CD4-positive, alpha-beta T cell treated with Interleukin-21 for 1 hour (primary cell): ENCODE measurements around the gene ISOC2.
"Not testable (repeated sequence)": the region's sequence is repeated elsewhere in the genome, so short reads cannot be mapped to it uniquely, and the experiment has no call there.

Experiments
- DNase-seq: peaks from one replicate; pipeline ENCODE4 v3.0.0-alpha.2; 2020

The ISOC2 gene

DNA sequence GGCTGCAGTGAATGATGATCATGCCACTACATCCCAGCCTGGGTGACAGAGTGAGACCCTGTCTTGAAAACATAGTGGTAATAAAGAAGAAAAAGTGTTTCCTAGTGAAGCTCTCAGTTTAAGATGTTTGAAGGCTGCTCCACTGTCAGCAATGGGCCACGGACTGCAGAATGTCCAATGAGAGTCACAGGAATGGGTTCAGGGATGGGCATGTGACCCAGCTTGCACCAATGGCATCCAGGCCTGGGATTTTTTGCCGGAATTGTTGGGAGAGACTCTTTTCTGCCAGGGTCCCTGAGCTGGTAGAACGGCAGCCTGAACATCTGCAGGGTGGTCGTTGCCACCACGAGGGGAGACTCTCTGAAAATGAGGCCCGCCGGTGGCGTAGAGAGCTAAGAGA is 24.6 kb downstream of the ISOC2 start:
- DNase-seq, result no peak

DNA sequence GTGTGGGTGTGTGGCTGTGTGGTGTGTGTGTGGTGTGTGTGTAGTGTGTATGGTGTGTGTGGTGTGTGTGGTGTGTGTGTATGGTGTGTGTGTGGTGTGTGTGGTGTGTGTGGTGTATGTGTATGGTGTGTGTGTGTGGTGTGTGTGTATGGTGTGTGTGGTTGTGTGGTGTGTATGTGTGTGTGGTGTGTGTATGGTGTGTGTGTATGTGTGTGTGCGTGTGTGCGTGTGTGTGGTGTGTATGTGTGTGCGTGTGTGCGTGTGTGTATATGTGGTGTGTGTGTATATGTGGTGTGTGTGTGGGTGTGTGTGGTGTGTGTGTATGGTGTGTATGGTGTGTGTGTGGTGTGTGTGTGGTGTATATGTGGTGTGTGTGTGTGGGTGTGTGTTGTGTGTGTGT is 26.4 kb downstream of the ISOC2 start:
- no peak for DNase-seq

GRCh38 chr19:55434356-55434919 is 27.0 kb downstream of the ISOC2 start:
- no peak for DNase-seq

DNA sequence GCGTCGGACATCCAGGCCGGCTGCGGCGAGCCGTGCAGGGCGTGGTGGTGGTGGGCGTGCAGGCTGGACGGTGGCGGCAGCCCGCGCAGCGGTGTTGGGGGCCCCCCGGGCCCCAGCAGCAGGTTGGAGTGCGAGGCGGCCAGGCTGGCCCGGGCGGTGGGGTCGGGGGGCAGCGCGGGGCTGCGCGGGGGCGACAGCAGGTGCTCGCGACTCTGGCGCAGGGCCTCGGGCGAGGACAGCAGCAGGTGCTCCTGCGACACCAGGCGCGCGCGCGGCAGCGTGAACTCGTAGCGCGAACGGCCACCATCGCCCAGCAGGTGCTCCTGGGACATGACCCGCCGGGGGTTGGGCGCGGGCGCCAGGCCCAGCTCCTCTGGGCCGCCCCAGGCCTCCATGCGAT is 28.1 kb downstream of the ISOC2 start:
- no peak for DNase-seq

GRCh38 chr19:55432241-55432959 is 29.0 kb downstream of the ISOC2 start:
- no peak for DNase-seq

GRCh38 chr19:55431183-55431582 is 30.3 kb downstream of the ISOC2 start:
- no peak for DNase-seq

DNA sequence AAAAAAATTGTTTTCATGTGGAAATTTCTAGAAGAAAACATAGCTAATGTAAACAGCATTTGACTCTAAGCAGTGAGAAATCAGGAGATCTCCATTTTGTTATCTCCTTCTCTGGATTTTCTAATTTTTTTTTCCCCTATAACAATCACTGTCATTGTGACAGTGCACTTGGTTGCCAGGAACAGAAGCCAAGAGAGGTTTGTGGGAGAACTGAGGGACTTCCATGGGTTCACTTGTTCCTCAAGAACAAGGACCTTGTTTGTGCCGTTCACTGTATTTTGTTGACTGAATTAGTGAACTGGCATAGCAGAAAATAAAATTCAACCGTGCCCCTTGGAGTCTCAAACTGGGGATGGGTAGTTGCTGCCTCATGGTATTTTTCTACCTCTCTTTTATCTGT is 35.4 kb downstream of the ISOC2 start:
- DNase-seq, result no peak

DNA sequence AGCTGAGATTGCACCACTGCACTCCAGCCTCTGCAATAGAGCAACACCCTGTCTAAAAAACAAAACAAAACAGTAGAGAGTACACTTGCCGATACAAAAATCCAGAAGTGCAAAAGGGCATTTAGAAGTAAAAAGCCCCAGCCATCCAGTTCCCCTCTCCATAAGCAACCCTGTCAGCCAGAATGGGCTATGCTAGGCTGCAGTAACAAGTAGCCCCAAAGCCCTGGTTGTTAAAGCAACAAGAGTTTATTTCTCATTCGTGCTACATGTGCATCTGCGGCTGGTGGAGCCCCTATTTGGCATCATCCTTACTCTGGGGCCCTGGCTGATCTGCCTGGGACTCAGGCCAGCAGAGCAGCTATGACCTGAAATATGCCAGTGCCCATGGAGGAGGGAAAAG is 36.9 kb downstream of the ISOC2 start:
- no peak for DNase-seq

GRCh38 chr19:55423225-55424005 is 38.0 kb downstream of the ISOC2 start:
- no peak for DNase-seq

GRCh38 chr19:55421281-55421680 is 40.2 kb downstream of the ISOC2 start:
- DNase-seq, result peak; percentile 57

- DNase-seq, result no peak
Measured at GRCh38 chr19:55419624-55420236, 41.7 kb downstream of the ISOC2 start.

GRCh38 chr19:55419103-55419502 is 42.3 kb downstream of the ISOC2 start:
- no peak for DNase-seq

DNA sequence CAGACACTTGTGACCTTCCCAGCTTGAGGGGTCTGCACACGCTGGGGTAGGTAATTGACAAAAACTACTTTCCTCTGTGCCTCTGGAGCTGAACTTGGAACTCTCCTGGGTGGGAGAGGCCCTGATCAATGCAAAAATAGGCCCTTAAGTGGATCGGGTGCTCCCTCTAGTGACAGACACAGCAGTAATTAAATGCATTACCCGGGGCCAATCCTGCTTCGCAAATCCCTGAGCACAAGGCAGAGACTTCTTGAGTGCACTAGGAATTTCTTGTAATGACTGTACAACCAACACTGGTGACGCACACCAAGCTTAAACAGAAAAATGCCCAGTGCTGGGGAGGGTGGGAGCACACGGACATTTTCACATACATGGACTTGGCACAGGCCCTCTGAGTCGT is 43.3 kb downstream of the ISOC2 start:
- peak; percentile 70 for DNase-seq

DNA sequence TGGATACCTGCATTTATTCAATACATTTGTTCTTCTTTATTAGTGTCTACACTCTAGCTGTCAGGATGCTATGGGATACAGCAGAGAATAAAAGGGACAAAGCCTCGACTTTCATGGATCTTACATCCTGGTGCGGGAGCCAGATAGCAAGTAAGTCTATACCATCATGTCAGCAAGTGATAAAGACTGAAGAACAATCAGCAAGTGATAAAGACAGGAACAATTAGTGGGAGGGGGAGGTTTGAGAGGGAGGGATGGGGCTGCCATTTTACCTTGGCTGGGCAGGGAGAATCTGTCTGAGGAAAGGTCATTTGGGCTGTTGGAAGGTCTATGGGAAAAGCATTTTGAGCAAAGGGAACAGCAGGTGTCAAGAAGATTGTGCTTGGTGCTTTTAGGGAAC is 51.3 kb downstream of the ISOC2 start:
- DNase-seq, result no peak

- DNase-seq, result not testable (repeated sequence)
Measured at GRCh38 chr19:55409179-55409578, 52.3 kb downstream of the ISOC2 start.

- no peak for DNase-seq
Measured at GRCh38 chr19:55408533-55408872, 52.9 kb downstream of the ISOC2 start.

DNA sequence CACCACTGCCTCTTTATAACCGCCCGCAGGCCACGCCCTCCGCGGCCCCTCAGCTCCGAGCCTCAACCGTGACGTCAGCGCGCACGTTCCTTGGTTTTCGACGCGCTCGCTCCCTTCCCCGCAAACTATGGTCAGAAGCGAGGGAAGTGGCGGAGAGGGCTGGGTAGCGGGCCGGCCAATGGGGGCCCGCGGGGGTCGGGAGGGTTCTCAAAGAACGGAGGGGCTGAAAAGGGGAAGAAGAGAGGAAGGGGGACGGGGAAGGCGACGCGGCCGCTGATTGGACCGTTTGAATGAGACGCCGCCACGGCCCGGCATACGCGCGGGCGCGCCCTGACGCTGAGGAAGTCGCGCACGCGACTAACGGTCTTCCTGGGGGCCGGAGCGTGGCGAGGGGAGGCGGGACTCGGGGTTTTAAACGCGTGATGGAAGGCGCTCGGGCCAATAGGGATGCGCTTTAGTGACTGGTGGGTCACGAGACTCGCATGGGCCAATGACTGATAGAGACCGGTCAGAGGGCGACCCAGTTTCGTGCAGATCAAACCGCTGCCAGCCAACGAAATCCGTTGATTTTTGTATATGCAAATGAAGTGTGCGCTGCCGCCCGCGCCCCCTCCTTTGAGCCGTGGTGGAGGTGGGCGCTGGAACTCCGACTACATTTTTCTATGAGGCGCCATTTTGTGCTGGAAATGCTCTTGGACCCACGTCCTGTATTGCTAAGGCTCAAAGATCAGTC is 53.5 kb downstream of the ISOC2 start:
- DNase-seq, result peak; percentile 99

- not testable (repeated sequence) for DNase-seq
Measured at GRCh38 chr19:55407550-55407799, 54.0 kb downstream of the ISOC2 start, which contains the start of gene UBE2S. Gene UBE2S (minus strand): TSS chr19:55407788. CDS start chr19:55407589, 199 bp downstream.

DNA sequence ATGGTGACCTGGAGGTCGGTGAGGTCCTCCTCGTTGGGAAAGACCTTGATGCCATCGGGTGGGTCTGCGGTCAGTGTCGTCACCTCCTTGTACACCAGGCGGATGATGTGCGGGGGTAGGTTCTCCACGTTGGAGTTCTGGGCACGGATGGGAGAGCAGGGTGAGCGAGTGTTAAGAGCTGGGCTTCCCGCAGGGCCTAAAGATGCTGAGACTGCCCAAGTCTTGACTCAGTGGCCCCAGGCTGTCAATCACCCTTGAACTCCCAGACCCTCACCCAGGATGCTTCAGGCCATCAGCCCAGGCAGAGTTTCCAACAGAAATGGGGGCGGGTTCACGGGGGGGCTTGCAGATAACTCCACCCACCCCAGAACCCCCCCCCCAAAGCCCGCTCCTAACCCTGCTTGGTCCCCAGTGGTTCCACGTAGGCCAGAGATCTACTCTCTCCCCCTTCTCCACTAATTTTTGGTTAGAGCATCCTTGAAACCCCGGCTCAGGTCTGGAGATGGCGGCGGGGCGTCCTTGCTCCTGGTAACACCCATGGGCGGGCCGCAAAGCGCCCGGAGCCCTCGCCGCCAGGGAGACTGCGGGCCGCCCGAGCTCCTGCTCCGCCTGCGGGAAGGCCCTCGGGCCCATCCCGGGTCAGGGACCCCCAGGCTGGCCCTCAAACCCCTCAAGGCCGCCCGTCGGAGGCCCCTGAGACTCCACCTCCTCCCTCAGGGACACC is 54.5 kb downstream of the ISOC2 start:
- no peak for DNase-seq

DNA sequence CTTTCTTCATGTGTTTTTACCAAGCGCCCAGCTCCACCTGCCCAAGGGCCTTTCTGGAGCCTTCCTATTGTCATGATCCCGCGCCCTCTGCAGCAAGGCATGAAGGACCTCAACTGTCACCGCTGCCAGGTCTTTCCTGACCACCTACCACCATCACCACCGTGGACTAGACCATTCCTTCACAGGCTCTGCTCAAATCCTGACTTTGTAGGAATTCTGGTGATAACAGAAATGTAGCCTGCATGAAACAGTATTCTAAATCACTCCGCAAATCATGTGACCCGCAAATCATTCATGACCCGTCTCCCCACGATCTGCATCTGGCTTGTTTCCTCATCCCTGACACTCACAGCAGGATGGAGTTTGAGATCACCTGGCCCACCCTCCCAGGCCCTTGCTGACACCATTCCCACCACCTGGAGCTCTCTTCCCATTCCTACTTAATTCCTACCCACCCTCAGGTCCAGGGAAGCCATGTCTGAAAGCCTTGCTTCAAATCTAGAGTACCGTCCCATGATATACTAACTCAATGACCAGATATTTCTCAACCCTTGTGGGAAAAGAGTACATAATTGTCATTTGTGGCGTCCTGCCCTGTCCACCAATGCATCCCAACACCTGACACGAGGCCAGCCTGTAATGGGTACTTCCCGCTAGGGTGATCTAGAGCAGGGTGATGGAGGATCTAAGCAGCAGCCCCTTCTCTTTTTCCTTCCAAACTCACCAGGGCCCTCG is 55.2 kb downstream of the ISOC2 start:
- no peak for DNase-seq

DNA sequence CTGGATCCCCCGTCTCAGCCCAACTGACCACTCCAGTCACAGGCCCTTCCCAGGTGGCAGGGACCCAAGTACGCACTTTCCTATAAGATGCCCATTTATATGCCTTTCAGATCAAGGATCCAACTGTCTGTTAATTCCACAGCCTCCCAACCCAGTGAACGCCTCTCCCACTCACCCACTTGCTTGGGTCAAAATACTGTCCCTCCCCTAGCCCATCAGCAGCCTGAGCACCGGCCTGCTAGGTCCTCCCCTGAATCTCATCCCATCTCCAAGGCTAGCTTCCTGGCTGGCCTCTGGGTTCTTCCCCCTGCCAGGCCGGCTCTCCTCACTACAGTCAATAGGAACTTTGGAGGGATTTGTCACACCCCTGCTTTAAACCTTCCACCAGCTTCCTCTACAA is 55.8 kb downstream of the ISOC2 start:
- DNase-seq, result no peak
